Measurements from ENCODE around the gene PRDM16.
A peak's percentile ranks its signal among the peaks of the same experiment; 100 is the strongest.

The PRDM16 gene

GRCh38 chr1:3456449-3456963 is 387.5 kb downstream of the PRDM16 start:
- peak overlapping the region; percentile 76 for H3K27ac ChIP-seq
- TF ChIP-seq, protein P1, sequence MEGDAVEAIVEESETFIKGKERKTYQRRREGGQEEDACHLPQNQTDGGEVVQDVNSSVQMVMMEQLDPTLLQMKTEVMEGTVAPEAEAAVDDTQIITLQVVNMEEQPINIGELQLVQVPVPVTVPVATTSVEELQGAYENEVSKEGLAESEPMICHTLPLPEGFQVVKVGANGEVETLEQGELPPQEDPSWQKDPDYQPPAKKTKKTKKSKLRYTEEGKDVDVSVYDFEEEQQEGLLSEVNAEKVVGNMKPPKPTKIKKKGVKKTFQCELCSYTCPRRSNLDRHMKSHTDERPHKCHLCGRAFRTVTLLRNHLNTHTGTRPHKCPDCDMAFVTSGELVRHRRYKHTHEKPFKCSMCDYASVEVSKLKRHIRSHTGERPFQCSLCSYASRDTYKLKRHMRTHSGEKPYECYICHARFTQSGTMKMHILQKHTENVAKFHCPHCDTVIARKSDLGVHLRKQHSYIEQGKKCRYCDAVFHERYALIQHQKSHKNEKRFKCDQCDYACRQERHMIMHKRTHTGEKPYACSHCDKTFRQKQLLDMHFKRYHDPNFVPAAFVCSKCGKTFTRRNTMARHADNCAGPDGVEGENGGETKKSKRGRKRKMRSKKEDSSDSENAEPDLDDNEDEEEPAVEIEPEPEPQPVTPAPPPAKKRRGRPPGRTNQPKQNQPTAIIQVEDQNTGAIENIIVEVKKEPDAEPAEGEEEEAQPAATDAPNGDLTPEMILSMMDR (conservative IDR thresholded peaks at IDR 0.05; ENCODE audit: low read depth), result no peak
- POLR2A ChIA-PET (ENCODE audit: low non-redundant PET), result no interaction called here
- CTCF ChIA-PET, result no interaction called here
- no peak for DNase-seq (ENCODE audit: low spot score)

- H3K27ac ChIP-seq, result peak overlapping the region; percentile 76
- no peak for DNase-seq (ENCODE audit: low spot score)
- POLR2A ChIA-PET (ENCODE audit: low non-redundant PET), result no interaction called here
- CTCF ChIA-PET, result no interaction called here
- TF ChIP-seq, protein P1 (conservative IDR thresholded peaks at IDR 0.05; ENCODE audit: low read depth), result no peak
These were observed 388.2 kb downstream of the PRDM16 start for GRCh38 chr1:3456964-3457909.

- ChIA-PET CTCF (interaction anchor here (1.5 kb wide), 1 partner anchor 14 kb away, joined by 6 read pairs; no protein-coding TSS in a partner anchor), POLR2A (ENCODE audit: low non-redundant PET) (no interaction called here)
- TF ChIP-seq, protein P1 (conservative IDR thresholded peaks at IDR 0.05; ENCODE audit: low read depth), result no peak
- peak overlapping the region; percentile 76 for H3K27ac ChIP-seq
- no peak for DNase-seq (ENCODE audit: low spot score)
These were observed 389.2 kb downstream of the PRDM16 start for GRCh38 chr1:3457910-3458883.

DNA sequence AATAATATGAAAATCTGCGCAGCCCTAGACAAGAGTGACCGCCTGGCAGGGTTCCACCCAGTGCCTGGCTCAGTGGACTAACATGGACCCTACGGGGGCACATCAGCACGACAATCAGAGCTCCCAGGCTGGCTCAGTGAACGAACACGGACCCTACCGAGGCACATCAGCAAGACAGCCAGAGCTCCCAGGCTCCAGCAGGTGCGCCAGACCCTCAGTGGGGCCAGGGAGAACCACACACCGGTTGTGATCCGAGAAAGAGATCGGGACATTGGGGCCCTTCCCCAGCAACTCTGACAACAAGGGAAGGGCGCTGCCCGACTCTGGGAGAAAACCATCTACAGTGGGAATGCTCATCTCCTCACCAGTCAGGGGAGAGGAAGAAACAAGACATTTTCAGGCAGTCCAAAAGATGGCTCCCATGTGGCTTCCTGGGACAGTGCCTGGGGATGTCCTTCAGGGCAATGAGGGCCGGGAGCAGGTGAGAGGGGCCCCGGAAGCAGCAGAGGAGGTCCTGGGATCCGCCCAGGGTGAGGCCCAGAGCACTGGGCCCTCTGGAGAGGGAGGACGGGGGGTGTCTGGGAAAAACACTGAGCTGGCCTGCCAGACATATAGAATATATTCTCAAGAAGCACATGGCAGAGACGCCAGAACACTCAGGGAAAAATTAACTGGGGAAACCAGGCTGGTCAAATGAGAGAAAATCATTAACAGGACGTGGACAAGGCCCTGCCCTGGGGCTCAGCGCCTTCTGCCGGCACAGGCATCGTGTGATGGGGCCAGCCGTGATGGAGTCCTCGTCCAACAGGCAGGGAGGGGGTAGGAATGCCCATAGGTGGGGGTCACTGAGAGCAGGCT is 390.3 kb downstream of the PRDM16 start:
- DNase-seq (ENCODE audit: low spot score), result no peak
- ChIA-PET POLR2A (ENCODE audit: low non-redundant PET) (no interaction called here), CTCF (interaction anchor here (0.7 to 1.5 kb wide), 2 partner anchors 13 to 15 kb away, joined by 3 to 6 read pairs; no protein-coding TSS in a partner anchor)
- peak overlapping the region; percentile 76 for H3K27ac ChIP-seq
- TF ChIP-seq, protein P1 (conservative IDR thresholded peaks at IDR 0.05; ENCODE audit: low read depth), result no peak

- TF ChIP-seq, protein P1 (conservative IDR thresholded peaks at IDR 0.05; ENCODE audit: low read depth), result no peak
- ChIA-PET CTCF (interaction anchor here (0.7 kb wide), 1 partner anchor 14 kb away, joined by 3 read pairs; no protein-coding TSS in a partner anchor), POLR2A (ENCODE audit: low non-redundant PET) (no interaction called here)
- DNase-seq (ENCODE audit: low spot score), result no peak
- peak overlapping the region; percentile 76 for H3K27ac ChIP-seq
These were observed 391.1 kb downstream of the PRDM16 start for GRCh38 chr1:3459940-3460671.
